Fibroblast of lung (primary cell): ENCODE results near the gene ARHGDIG. TPM values are rescaled to one million over a fixed set of nuclear protein-coding genes. Genes with fewer than 3 reads are reported as not detected.

Experiments used
- DNase-seq, 2 donors: peaks; one replicate each; pipeline versions ENCODE4 v3.0.0 to v3.0.0-alpha.2; 2010; ENCODE audit warnings: low read depth in 2 of 2
- H2AFZ ChIP-seq: 2 replicates; pipeline ENCODE4 v1.5.1; 2012; ENCODE audit warnings: low read length, control low read depth, inconsistent platforms
- H3K27ac ChIP-seq: 2 replicates; pipeline ENCODE4 v1.5.1; 2011; ENCODE audit warnings: low read length, control low read depth; ENCODE audit not compliant: insufficient read depth
- H3K27me3 ChIP-seq: 2 replicates; pipeline ENCODE4 v1.5.1; 2011; ENCODE audit warnings: mild to moderate bottlenecking, low read length; ENCODE audit not compliant: control insufficient read depth, insufficient read depth
- H3K36me3 ChIP-seq: 2 replicates; pipeline ENCODE4 v1.5.1; 2011; ENCODE audit warnings: low read length; ENCODE audit not compliant: control insufficient read depth, insufficient read depth
- H3K4me1 ChIP-seq: 2 replicates; pipeline ENCODE4 v1.5.1; 2011; ENCODE audit warnings: low read length; ENCODE audit not compliant: control insufficient read depth, insufficient read depth; ENCODE audit errors: extremely low read depth
- H3K4me2 ChIP-seq: 2 replicates; pipeline ENCODE4 v1.5.1; 2011; ENCODE audit warnings: low read length, control low read depth; ENCODE audit not compliant: insufficient read depth; ENCODE audit errors: extremely low read depth
- H3K4me3 ChIP-seq, 4 experiments: fragments of 200-600 bp in 1 of 4; sonication (generic) in 1 of 4; replicated peaks in 1 of 4; 2 replicates each; pipeline ENCODE4 v1.5.1; 2011 to 2016; ENCODE audit warnings: low read length in 4 of 4, low read depth in 3 of 4, mild to moderate bottlenecking in 3 of 4, control low read depth in 2 of 4, inconsistent platforms in 1 of 4, mixed read lengths in 1 of 4; ENCODE audit not compliant: insufficient read depth in 1 of 4; ENCODE audit errors: control extremely low read depth in 1 of 4
- H3K79me2 ChIP-seq: 2 replicates; pipeline ENCODE4 v1.5.1; 2012; ENCODE audit warnings: mild to moderate bottlenecking, low read length, inconsistent platforms; ENCODE audit not compliant: control insufficient read depth, insufficient read depth
- H3K9ac ChIP-seq: 2 replicates; pipeline ENCODE4 v1.5.1; 2011; ENCODE audit warnings: mild to moderate bottlenecking, low read length, control low read depth; ENCODE audit not compliant: insufficient read depth
- H3K9me3 ChIP-seq: 2 replicates; pipeline ENCODE4 v1.5.1; 2012; ENCODE audit warnings: low read depth, low read length; ENCODE audit not compliant: control insufficient read depth, insufficient read depth
- H4K20me1 ChIP-seq: 2 replicates; pipeline ENCODE4 v1.5.1; 2011; ENCODE audit warnings: low read length; ENCODE audit not compliant: control insufficient read depth, insufficient read depth; ENCODE audit errors: extremely low read depth
- EZH2 ChIP-seq: IDR thresholded peaks from 2 replicates; pipeline ENCODE4 v1.5.1; 2012; ENCODE audit warnings: low read length, control low read depth, mild to moderate bottlenecking; ENCODE audit errors: missing control alignments
- polyA plus RNA-seq, 2 donors: library from polyadenylated mRNA; depleted of rRNA in 1 of 2; stranded (reverse) in 1 of 2; unstranded in 1 of 2; fragments of >200 nt; gene quantifications; 2 replicates each; pipeline ENCODE4 v1.2.1, GENCODE V29; 2011 to 2012; ENCODE audit warnings: missing spikeins in 1 of 2
- total RNA-seq: library from RNA; depleted of rRNA; stranded (reverse); fragments of >200 nt; gene quantifications from 2 replicates; pipeline ENCODE4 v1.2.1, GENCODE V29; 2014
- TF ChIP-seq, protein P1 (sequence below), 2 donors: IDR thresholded peaks in 1 of 2; conservative IDR thresholded peaks in 1 of 2; 1 replicate in 1 of 2; 2 replicates in 1 of 2; pipeline ENCODE4 v1.5.1; 2011 to 2012; ENCODE audit warnings: low read length in 2 of 2, control low read depth in 1 of 2, inconsistent platforms in 1 of 2, low read depth in 1 of 2, mild to moderate bottlenecking in 1 of 2

ARHGDIG gene
- total and polyA plus RNA-seq, 2 donors (not counting 1 experiment from before 2014, with no cell fraction given): 0.30 to 1.3 TPM

DNA sequence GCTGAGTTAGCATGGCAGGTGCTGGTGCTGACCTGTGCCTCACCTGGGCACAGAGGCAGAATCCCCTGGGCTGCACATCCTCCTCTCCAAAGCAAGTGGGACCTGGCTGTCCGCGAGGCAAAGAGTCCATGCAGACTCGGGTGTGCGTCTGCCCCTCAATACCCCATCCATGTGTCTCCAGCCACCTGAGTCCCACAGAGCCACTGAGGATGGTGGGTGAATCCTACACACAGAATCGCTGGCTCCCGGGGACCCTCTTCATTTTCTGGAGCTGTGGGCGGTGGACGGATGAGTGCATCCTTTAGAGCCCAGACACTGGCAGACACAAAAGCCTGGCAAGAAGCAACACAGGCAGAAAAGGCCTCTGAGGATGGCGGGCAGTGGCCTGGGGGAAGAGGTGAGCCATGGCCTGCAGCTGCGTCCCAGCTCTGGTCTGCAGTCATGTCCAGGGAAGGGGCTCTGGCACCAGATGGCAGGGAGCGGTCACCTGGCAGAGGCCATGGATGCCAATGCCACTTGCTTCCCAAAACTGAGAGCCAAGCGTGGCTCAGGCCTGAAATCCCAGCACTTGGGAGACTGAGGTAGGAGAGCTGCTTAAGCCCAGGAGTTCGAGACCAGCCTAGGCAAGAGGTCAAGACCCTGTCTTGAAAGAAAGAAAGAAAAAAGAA lies 42.2 kb downstream of the ARHGDIG start:
- Histone ChIP-seq H3K4me3 (no peak overlapping the region), H4K20me1 (no peaks in the 10 kb centered on the region), H3K4me1 (peaks cover 6% of the 10 kb centered on the region), H3K36me3 (peaks cover 3% of the 10 kb centered on the region), H3K4me2 (no peak overlapping the region), H2AFZ (no peak overlapping the region), H3K27ac (no peak overlapping the region), H3K27me3 (no peaks in the 10 kb centered on the region), H3K9ac (no peak overlapping the region), H3K9me3 (no peaks in the 10 kb centered on the region), H3K79me2 (no peaks in the 10 kb centered on the region)
- no peak for DNase-seq
- TF ChIP-seq, protein P1, sequence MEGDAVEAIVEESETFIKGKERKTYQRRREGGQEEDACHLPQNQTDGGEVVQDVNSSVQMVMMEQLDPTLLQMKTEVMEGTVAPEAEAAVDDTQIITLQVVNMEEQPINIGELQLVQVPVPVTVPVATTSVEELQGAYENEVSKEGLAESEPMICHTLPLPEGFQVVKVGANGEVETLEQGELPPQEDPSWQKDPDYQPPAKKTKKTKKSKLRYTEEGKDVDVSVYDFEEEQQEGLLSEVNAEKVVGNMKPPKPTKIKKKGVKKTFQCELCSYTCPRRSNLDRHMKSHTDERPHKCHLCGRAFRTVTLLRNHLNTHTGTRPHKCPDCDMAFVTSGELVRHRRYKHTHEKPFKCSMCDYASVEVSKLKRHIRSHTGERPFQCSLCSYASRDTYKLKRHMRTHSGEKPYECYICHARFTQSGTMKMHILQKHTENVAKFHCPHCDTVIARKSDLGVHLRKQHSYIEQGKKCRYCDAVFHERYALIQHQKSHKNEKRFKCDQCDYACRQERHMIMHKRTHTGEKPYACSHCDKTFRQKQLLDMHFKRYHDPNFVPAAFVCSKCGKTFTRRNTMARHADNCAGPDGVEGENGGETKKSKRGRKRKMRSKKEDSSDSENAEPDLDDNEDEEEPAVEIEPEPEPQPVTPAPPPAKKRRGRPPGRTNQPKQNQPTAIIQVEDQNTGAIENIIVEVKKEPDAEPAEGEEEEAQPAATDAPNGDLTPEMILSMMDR (conservative IDR thresholded peaks at IDR 0.05 in 1 of 2, IDR thresholded peaks at IDR 0.05 in 1 of 2; ENCODE audit: low read depth in 1 of 2, low read length in 2 of 2): no peak
- no peak for TF ChIP-seq EZH2

DNA sequence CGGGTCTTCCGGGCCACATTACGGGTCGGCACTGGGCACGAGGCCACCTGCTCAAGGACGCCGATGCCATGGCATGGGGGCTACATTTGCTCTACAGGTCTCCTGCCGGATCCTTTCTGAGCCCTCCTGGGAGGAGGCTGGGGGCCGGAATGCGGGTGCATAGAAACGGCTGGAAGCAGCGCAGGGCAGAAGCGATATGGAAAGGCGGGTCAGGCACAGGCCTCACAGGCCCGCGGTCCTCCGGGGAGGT lies 43.7 kb downstream of the ARHGDIG start:
- Histone ChIP-seq H4K20me1 (no peaks in the 10 kb centered on the region), H3K36me3 (no peaks in the 10 kb centered on the region), H3K9ac (no peak overlapping the region), H3K27me3 (no peaks in the 10 kb centered on the region), H3K9me3 (no peaks in the 10 kb centered on the region), H3K27ac (no peak overlapping the region), H2AFZ (no peak overlapping the region), H3K4me2 (no peak overlapping the region), H3K4me1 (peaks cover 11% of the 10 kb centered on the region), H3K4me3 (no peak overlapping the region), H3K79me2 (peaks cover 3% of the 10 kb centered on the region)
- TF ChIP-seq, protein P1 (conservative IDR thresholded peaks at IDR 0.05 in 1 of 2, IDR thresholded peaks at IDR 0.05 in 1 of 2; ENCODE audit: low read depth in 1 of 2, low read length in 2 of 2): no peak
- TF ChIP-seq EZH2: no peak
- no peak for DNase-seq

DNA sequence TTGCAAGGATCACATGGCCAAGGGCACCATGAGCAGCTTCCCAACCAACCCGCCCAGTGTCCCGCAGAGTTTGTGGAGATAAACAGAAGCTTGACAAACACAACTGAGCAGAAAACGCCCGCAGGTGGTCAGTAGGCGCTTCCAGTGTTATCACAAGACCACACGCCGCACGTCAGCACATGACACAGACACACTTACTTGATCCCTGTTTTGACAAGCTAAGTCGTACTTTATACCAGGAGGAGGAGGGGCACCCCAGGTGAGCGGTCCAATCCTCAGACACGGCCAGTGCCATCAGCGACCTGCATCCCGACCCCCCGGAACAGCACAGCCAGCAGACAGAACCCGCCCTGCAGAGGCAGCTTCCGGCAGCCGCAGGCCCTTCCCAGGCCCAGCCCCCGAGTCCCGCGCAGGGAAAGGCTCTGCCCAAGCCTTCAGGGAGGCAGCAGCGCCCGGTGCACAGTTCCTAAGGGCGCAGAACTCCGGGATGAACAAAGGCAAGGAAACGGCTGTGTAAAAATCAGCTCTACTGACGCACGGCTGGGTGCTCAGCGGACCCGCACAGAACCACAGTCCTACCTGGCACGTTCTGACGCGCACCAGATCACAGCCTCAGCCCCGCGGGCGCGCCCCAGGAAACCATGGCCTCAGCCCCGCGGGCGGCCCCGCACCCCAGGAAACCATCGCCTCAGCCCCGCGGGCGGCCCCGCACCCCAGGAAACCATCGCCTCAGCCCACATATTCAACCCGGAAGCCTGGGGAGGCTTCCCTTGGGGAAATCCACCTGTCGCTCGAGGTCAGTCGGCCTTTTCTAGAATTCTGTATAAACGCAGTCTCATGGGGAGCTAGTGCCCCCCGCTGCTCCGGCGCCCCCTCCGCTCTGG lies 44.3 kb downstream of the ARHGDIG start:
- no peaks in the 10 kb centered on the region for H4K20me1 ChIP-seq

More for the DNA sequence above, 44.3 kb downstream of the ARHGDIG start:
- Histone ChIP-seq H3K9me3 (no peaks in the 10 kb centered on the region), H3K36me3 (no peaks in the 10 kb centered on the region), H2AFZ (no peak overlapping the region), H3K4me1 (peaks cover 11% of the 10 kb centered on the region), H3K27me3 (no peaks in the 10 kb centered on the region), H3K79me2 (peaks cover 3% of the 10 kb centered on the region), H3K9ac (no peak overlapping the region), H3K27ac (no peak overlapping the region), H3K4me2 (no peak overlapping the region), H3K4me3 (no peak overlapping the region)
- TF ChIP-seq, protein P1 (conservative IDR thresholded peaks at IDR 0.05 in 1 of 2, IDR thresholded peaks at IDR 0.05 in 1 of 2; ENCODE audit: low read depth in 1 of 2, low read length in 2 of 2): no peak
- TF ChIP-seq EZH2: no peak
- DNase-seq: no peak
